GM18505 (cell line): ENCODE data around the gene EMC9.

Source experiments
- ATAC-seq: cut with Tn5 transposase; IDR thresholded peaks from one replicate; pipeline ENCODE4 v1.9.1; 2021; ENCODE audit not compliant: unreplicated experiment
- POLR2A ChIP-seq: IDR thresholded peaks from 4 replicates; pipeline ENCODE4 v1.6.1; 2011; ENCODE audit warnings: borderline replicate concordance; ENCODE audit not compliant: insufficient read depth, insufficient read length; ENCODE audit errors: extremely low read depth

Gene EMC9

GRCh38 chr14:24093207-24093900 lies 48.0 kb downstream of the EMC9 start:
- TF ChIP-seq POLR2A: no peak
- ATAC-seq: no peak

GRCh38 chr14:24092505-24093206 lies 48.7 kb downstream of the EMC9 start:
- no peak for TF ChIP-seq POLR2A
- no peak for ATAC-seq

GRCh38 chr14:24092110-24092504 lies 49.3 kb downstream of the EMC9 start:
- ATAC-seq: no peak
- TF ChIP-seq POLR2A: no peak

GRCh38 chr14:24089890-24090289 lies 51.5 kb downstream of the EMC9 start:
- TF ChIP-seq POLR2A: no peak
- ATAC-seq: no peak
